Caco-2 (cell line): ENCODE data around the gene KIF2C. TPM values are rescaled to one million over a fixed set of nuclear protein-coding genes. Genes with fewer than 3 reads are reported as not detected.
"Not testable (repeated sequence)": the region's sequence is repeated elsewhere in the genome, so short reads cannot be mapped to it uniquely, and the experiment has no call there.

ENCODE experiments used
- BruUV-seq: library from RNA; stranded (reverse); fragments of 400-500 nt; replicated peaks from 2 replicates; lab custom pipeline; 2021; lab: Mats Ljungman, UMichigan
- CTCF ChIA-PET: fragments of 300-600 bp; sonication (Branson Sonifier 250); formaldehyde crosslinking; loops from one replicate; lab custom pipeline; 2022; ENCODE audit warnings: antibody characterized with exemption; lab: Charles Lee
- POLR2A ChIA-PET: fragments of 300-600 bp; sonication (Branson Sonifier 250); formaldehyde crosslinking; loops from one replicate; lab custom pipeline; 2022; ENCODE audit warnings: antibody characterized with exemption; lab: Charles Lee
- DNase-seq, 2 experiments: peaks; one replicate each; pipeline versions ENCODE4 v3.0.0 to v3.0.0-alpha.2; 2020 to 2022
- H3K27me3 ChIP-seq: replicated peaks from 2 replicates; pipeline ENCODE4 v1.6.0; 2011; ENCODE audit warnings: low read length; ENCODE audit not compliant: control insufficient read depth, insufficient read depth
- H3K36me3 ChIP-seq: 2 replicates; pipeline ENCODE4 v1.5.1; 2011; ENCODE audit warnings: low read length; ENCODE audit not compliant: control insufficient read depth, insufficient read depth
- H3K4me1 ChIP-seq: fragments of 250-450 bp; sonication (Bioruptor Pico); 2 replicates; pipeline ENCODE4 v1.5.1; 2020; ENCODE audit warnings: mild to moderate bottlenecking
- H3K4me3 ChIP-seq: 2 replicates; pipeline ENCODE4 v1.5.1; 2011; ENCODE audit warnings: low read depth, mild to moderate bottlenecking, control low read depth, low read length
- H3K9me3 ChIP-seq: fragments of 250-450 bp; sonication (Bioruptor Pico); 2 replicates; pipeline ENCODE4 v1.5.1; 2020; ENCODE audit warnings: mild to moderate bottlenecking, moderate library complexity
- H3K27ac Mint-ChIP-seq: one replicate; pipeline ENCODE4 v1.8.0; 2022; ENCODE audit warnings: mixed read lengths; ENCODE audit not compliant: unreplicated experiment
- H3K27me3 Mint-ChIP-seq: one replicate; pipeline ENCODE4 v1.8.0; 2022; ENCODE audit warnings: mixed read lengths; ENCODE audit not compliant: insufficient read depth, unreplicated experiment
- H3K36me3 Mint-ChIP-seq: one replicate; pipeline ENCODE4 v1.8.0; 2022; ENCODE audit warnings: mild to moderate bottlenecking, mixed read lengths; ENCODE audit not compliant: insufficient read depth, unreplicated experiment
- H3K4me1 Mint-ChIP-seq: one replicate; pipeline ENCODE4 v1.8.0; 2022; ENCODE audit warnings: low read depth, mixed read lengths; ENCODE audit not compliant: unreplicated experiment
- H3K4me3 Mint-ChIP-seq: one replicate; pipeline ENCODE4 v1.8.0; 2022; ENCODE audit warnings: mild to moderate bottlenecking, moderate library complexity, mixed read lengths; ENCODE audit not compliant: unreplicated experiment
- H3K9me3 Mint-ChIP-seq: one replicate; pipeline ENCODE4 v1.8.0; 2022; ENCODE audit warnings: mixed read lengths; ENCODE audit not compliant: unreplicated experiment
- CTCF ChIP-seq, 2 experiments: fragments of 200-600 bp in 1 of 2; IDR thresholded peaks; 1 replicate in 1 of 2; 2 replicates in 1 of 2; pipeline versions ENCODE4 v1.5.1 to v1.8.0; 2011 to 2022; ENCODE audit warnings: antibody characterized with exemption in 1 of 2, control low read depth in 1 of 2, inconsistent platforms in 1 of 2, low read depth in 1 of 2, low read length in 1 of 2, mild to moderate bottlenecking in 1 of 2, moderate library complexity in 1 of 2; ENCODE audit not compliant: insufficient read depth in 1 of 2, severe bottlenecking in 1 of 2, unreplicated experiment in 1 of 2
- intact Hi-C: fragments of 100-400 bp; cut with micrococcal nuclease; formaldehyde crosslinking; loops from one replicate; pipeline ENCODE4 v1.10.0; 2022; ENCODE audit not compliant: unreplicated experiment
- total RNA-seq: library from RNA; stranded (reverse); gene quantifications from 2 replicates; pipeline ENCODE4 v1.2.3, GENCODE V29; 2022

KIF2C gene
- total RNA-seq, 1 experiment from 2014 or later: 61.0 TPM

- H3K9me3 Mint-ChIP-seq: no peaks in the 10 kb centered on the region
- H3K36me3 ChIP-seq: no peaks in the 10 kb centered on the region
- CTCF ChIA-PET: no interaction called here
- BruUV-seq: no TSS peak
- no peak for DNase-seq
- H3K27me3 ChIP-seq: no peaks in the 10 kb centered on the region
- H3K4me3 ChIP-seq: no peak overlapping the region
- POLR2A ChIA-PET: no interaction called here
- no peak overlapping the region for H3K4me3 Mint-ChIP-seq
- peaks cover 50% of the 10 kb centered on the region for H3K4me1 ChIP-seq
- peak overlapping the region; percentile 9 for H3K27ac Mint-ChIP-seq
- no peak for TF ChIP-seq CTCF (IDR thresholded peaks at IDR 0.05; ENCODE audit: insufficient read depth in 1 of 2, low read depth in 1 of 2, low read length in 1 of 2, severe bottlenecking in 1 of 2, unreplicated experiment in 1 of 2)
- no peaks in the 10 kb centered on the region for H3K9me3 ChIP-seq
- no peaks in the 10 kb centered on the region for H3K27me3 Mint-ChIP-seq
- intact Hi-C loops: no loop called here
- peaks cover 27% of the 10 kb centered on the region for H3K4me1 Mint-ChIP-seq
- H3K36me3 Mint-ChIP-seq: peaks cover 12% of the 10 kb centered on the region
These were observed 71.6 kb downstream of the KIF2C start for GRCh38 chr1:44811234-44811633.

GRCh38 chr1:44812822-44813543, 73.3 kb downstream of the KIF2C start:
- CTCF ChIA-PET: interaction anchor here (0.6 kb wide), 1 partner anchor 13 kb away, joined by 3 read pairs; the partner anchor contains the start of gene PLK3

GRCh38 chr1:44815926-44816325, 76.3 kb downstream of the KIF2C start:
- BruUV-seq, H3K27me3 Mint-ChIP-seq, H3K9me3 ChIP-seq, H3K9me3 Mint-ChIP-seq, H3K27ac Mint-ChIP-seq, H3K36me3 ChIP-seq, DNase-seq, H3K4me3 ChIP-seq, H3K4me3 Mint-ChIP-seq, CTCF ChIA-PET, H3K27me3 ChIP-seq: not testable (repeated sequence)
- H3K4me1 ChIP-seq: peaks cover 14% of the 10 kb centered on the region
- Mint-ChIP-seq H3K4me1 (peaks cover 16% of the 10 kb centered on the region), H3K36me3 (peaks cover 19% of the 10 kb centered on the region)
- POLR2A ChIA-PET: interaction anchor here (1.6 kb wide), 1 partner anchor 16 kb away, joined by 3 read pairs; the partner anchor contains the start of gene PLK3
- intact Hi-C loops: loop anchor here (2.0 kb wide), 1 partner anchor 17 kb away; no protein-coding TSS in a partner anchor

More at GRCh38 chr1:44812822-44813543, 73.3 kb downstream of the KIF2C start:
- H3K4me1 Mint-ChIP-seq: peaks cover 17% of the 10 kb centered on the region
- peak overlapping the region; percentile 57 for H3K4me3 ChIP-seq
- TF ChIP-seq CTCF (IDR thresholded peaks at IDR 0.05; ENCODE audit: insufficient read depth in 1 of 2, low read depth in 1 of 2, low read length in 1 of 2, severe bottlenecking in 1 of 2, unreplicated experiment in 1 of 2): no peak
- intact Hi-C loops: no loop called here
- no peaks in the 10 kb centered on the region for H3K27me3 Mint-ChIP-seq
- no peaks in the 10 kb centered on the region for H3K36me3 Mint-ChIP-seq
- BruUV-seq: no TSS peak
- POLR2A ChIA-PET: interaction anchor here (0.5 to 1.6 kb wide), 6 partner anchors 13 to 181 kb away, joined by 3 to 20 read pairs (median 4); partner anchors contain the start of genes EIF2B3, PLK3 and RPS8
- H3K4me3 Mint-ChIP-seq: peak overlapping the region; percentile 74
- peaks cover 32% of the 10 kb centered on the region for H3K4me1 ChIP-seq
- H3K9me3 ChIP-seq: no peaks in the 10 kb centered on the region
- H3K9me3 Mint-ChIP-seq: no peaks in the 10 kb centered on the region
- DNase-seq: no peak
- H3K27ac Mint-ChIP-seq: peak overlapping the region; percentile 9
- H3K27me3 ChIP-seq: no peaks in the 10 kb centered on the region
- H3K36me3 ChIP-seq: no peaks in the 10 kb centered on the region
